GM12892 (cell line): ENCODE results near the gene RASSF5.
A peak's percentile ranks its signal among the peaks of the same experiment; 100 is the strongest.

Experiments used
- POLR2A ChIP-seq: IDR thresholded peaks from 2 replicates; pipeline ENCODE4 v1.6.1; 2011; ENCODE audit warnings: low read depth, low read length, control low read depth
- POLR2AphosphoS5 ChIP-seq: IDR thresholded peaks from 2 replicates; pipeline ENCODE4 v1.6.1; 2011; ENCODE audit warnings: low read depth, low read length, control low read depth
- TAF1 ChIP-seq: IDR thresholded peaks from 2 replicates; pipeline ENCODE4 v1.6.1; 2011; ENCODE audit warnings: low read depth, mild to moderate bottlenecking, control low read depth, low read length, borderline replicate concordance

- peak; percentile 62; the same call in 1 of the 2 replicates for TF ChIP-seq POLR2A
- TF ChIP-seq POLR2AphosphoS5 = peak; percentile 67; the same call in 1 of the 2 replicates
- TF ChIP-seq TAF1 = peak; percentile 73; the same call in 1 of the 2 replicates
Observed at GRCh38 chr1:206556750-206557635, 49.7 kb downstream of the RASSF5 start.
